Measurements from ENCODE around the gene NDUFA7. TPM values are rescaled to one million over a fixed set of nuclear protein-coding genes. Genes with fewer than 3 reads are reported as not detected.
"Not testable (repeated sequence)": the region's sequence is repeated elsewhere in the genome, so short reads cannot be mapped to it uniquely, and the experiment has no call there.

The NDUFA7 gene
- polyA plus RNA-seq, 1 of the 3 experiments (the other 2 are of a cell fraction) = 111 TPM

- H3F3A ChIP-seq (replicated peaks; ENCODE audit: insufficient read depth) = peaks cover 4% of the 10 kb centered on the region
- ChIA-PET POLR2A (no interaction called here), CTCF (interaction anchor here (1.3 to 1.6 kb wide), 3 partner anchors 33 to 297 kb away, joined by 3 to 8 read pairs (median 3); partner anchors contain the start of gene ELAVL1)
- no peak overlapping the region for H3K9ac ChIP-seq
- H3K4me2 ChIP-seq = no peak overlapping the region
- H3K79me2 ChIP-seq (ENCODE audit: insufficient read depth) = peaks cover 5% of the 10 kb centered on the region; the same call in 1 of the 2 replicates
- no peak overlapping the region for H3K27ac ChIP-seq (ENCODE audit: low read depth in 2 of 2, low read length in 1 of 2)
- H3K27me3 ChIP-seq (ENCODE audit: insufficient read depth) = no peaks in the 10 kb centered on the region
- no peak for DNase-seq
- no peaks in the 10 kb centered on the region for H3K9me3 ChIP-seq
- peaks cover 0 to 6% of the 10 kb centered on the region in 2 experiments for H3K36me3 ChIP-seq (replicated peaks in 1 of 2; ENCODE audit: control insufficient read depth in 1 of 2, insufficient read depth in 2 of 2, low read length in 1 of 2)
- H3K4me3 ChIP-seq (ENCODE audit: low read depth in 2 of 2, low read length in 1 of 2) = no peak overlapping the region
- H3K4me1 ChIP-seq (ENCODE audit: control insufficient read depth in 1 of 2, insufficient read depth in 2 of 2, low read depth in 1 of 2, low read length in 1 of 2) = peaks cover 2 to 4% of the 10 kb centered on the region in 2 experiments; a peak in 2 of 4 replicates
- WGBS (ENCODE audit: low lambda C conversion rate) = 78% methylated on average over 6 of the region's 11 CpGs
- TF ChIP-seq MEF2A (IDR thresholded peaks at IDR 0.05; ENCODE audit: borderline replicate concordance, low read depth) = no peak
- TF ChIP-seq TEAD4 (IDR thresholded peaks at IDR 0.05; ENCODE audit: borderline replicate concordance, insufficient read depth) = no peak
- TF ChIP-seq MAX (IDR thresholded peaks at IDR 0.05; ENCODE audit: low read depth) = no peak
- no peak for TF ChIP-seq ELF1 (IDR thresholded peaks at IDR 0.05)
- TF ChIP-seq USF1 (IDR thresholded peaks at IDR 0.05; ENCODE audit: borderline replicate concordance, low read depth) = no peak
- no peak for TF ChIP-seq PBX3 (IDR thresholded peaks at IDR 0.05)
- no peak for TF ChIP-seq JUND (IDR thresholded peaks at IDR 0.05)
- no peak for TF ChIP-seq NRF1 (IDR thresholded peaks at IDR 0.05; ENCODE audit: low read depth, low read length)
- no peak for TF ChIP-seq TAF1 (IDR thresholded peaks at IDR 0.05; ENCODE audit: borderline replicate concordance, low read depth, low read length)
- no peak overlapping the region for H2AFZ ChIP-seq (ENCODE audit: low read depth)
- H3K9me2 ChIP-seq = no peaks in the 10 kb centered on the region
- H4K20me1 ChIP-seq (ENCODE audit: insufficient read depth) = no peaks in the 10 kb centered on the region
Observed at GRCh38 chr19:8302357-8302691, 18.9 kb downstream of the NDUFA7 start.

- H4K20me1 ChIP-seq (ENCODE audit: insufficient read depth); H3K9me2 ChIP-seq; H3K4me2 ChIP-seq; DNase-seq; H3K4me1 ChIP-seq (ENCODE audit: control insufficient read depth in 1 of 2, insufficient read depth in 2 of 2, low read depth in 1 of 2, low read length in 1 of 2); H3K9ac ChIP-seq; H3K27me3 ChIP-seq (ENCODE audit: insufficient read depth); H3K36me3 ChIP-seq (replicated peaks in 1 of 2; ENCODE audit: control insufficient read depth in 1 of 2, insufficient read depth in 2 of 2, low read length in 1 of 2); H3K27ac ChIP-seq (ENCODE audit: low read depth in 2 of 2, low read length in 1 of 2); H3K9me3 ChIP-seq; H3F3A ChIP-seq (replicated peaks; ENCODE audit: insufficient read depth); CTCF ChIA-PET; H2AFZ ChIP-seq (ENCODE audit: low read depth); POLR2A ChIA-PET; H3K79me2 ChIP-seq (ENCODE audit: insufficient read depth); H3K4me3 ChIP-seq (ENCODE audit: low read depth in 2 of 2, low read length in 1 of 2): not testable (repeated sequence)
- no CpG with 5 or more reads among the region's 9 CpGs for WGBS (ENCODE audit: low lambda C conversion rate)
Observed at GRCh38 chr19:8291337-8291736, 29.8 kb downstream of the NDUFA7 start.

GRCh38 chr19:8276508-8276907, 44.7 kb downstream of the NDUFA7 start:
- H4K20me1 ChIP-seq (ENCODE audit: insufficient read depth); H3K4me2 ChIP-seq; DNase-seq; H3K36me3 ChIP-seq (replicated peaks in 1 of 2; ENCODE audit: control insufficient read depth in 1 of 2, insufficient read depth in 2 of 2, low read length in 1 of 2); H3K9me2 ChIP-seq; H3F3A ChIP-seq (replicated peaks; ENCODE audit: insufficient read depth); H3K27ac ChIP-seq (ENCODE audit: low read depth in 2 of 2, low read length in 1 of 2); H3K9ac ChIP-seq; H3K4me3 ChIP-seq (ENCODE audit: low read depth in 2 of 2, low read length in 1 of 2); H3K27me3 ChIP-seq (ENCODE audit: insufficient read depth); CTCF ChIA-PET; H3K79me2 ChIP-seq (ENCODE audit: insufficient read depth); H3K9me3 ChIP-seq; POLR2A ChIA-PET; H2AFZ ChIP-seq (ENCODE audit: low read depth); H3K4me1 ChIP-seq (ENCODE audit: control insufficient read depth in 1 of 2, insufficient read depth in 2 of 2, low read depth in 1 of 2, low read length in 1 of 2): not testable (repeated sequence)
- WGBS (ENCODE audit: low lambda C conversion rate) = no CpG with 5 or more reads among the region's 9 CpGs
